HG03196 (cell line): Measurements from ENCODE around the gene PCDHB12.
"Not testable (repeated sequence)": the region's sequence is repeated elsewhere in the genome, so short reads cannot be mapped to it uniquely, and the experiment has no call there.

ENCODE experiments used
- ATAC-seq: cut with Tn5 transposase; IDR thresholded peaks from one replicate; pipeline ENCODE4 v1.9.1; 2021; ENCODE audit not compliant: unreplicated experiment

The PCDHB12 gene

GRCh38 chr5:141201646-141202045 lies 6.9 kb upstream of the PCDHB12 start:
- not testable (repeated sequence) for ATAC-seq

DNA sequence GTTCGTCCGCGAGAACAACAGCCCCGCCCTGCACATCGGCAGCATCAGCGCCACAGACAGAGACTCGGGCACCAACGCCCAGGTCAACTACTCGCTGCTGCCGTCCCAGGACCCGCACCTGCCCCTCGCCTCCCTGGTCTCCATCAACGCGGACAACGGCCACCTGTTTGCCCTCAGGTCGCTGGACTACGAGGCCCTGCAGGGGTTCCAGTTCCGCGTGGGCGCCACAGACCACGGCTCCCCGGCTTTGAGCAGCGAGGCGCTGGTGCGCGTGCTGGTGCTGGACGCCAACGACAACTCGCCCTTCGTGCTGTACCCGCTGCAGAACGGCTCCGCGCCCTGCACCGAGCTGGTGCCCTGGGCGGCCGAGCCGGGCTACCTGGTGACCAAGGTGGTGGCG lies 1.8 kb downstream of the PCDHB12 start:
- ATAC-seq, result not testable (repeated sequence)

- not testable (repeated sequence) for ATAC-seq
Observed at GRCh38 chr5:141210849-141211248, 2.3 kb downstream of the PCDHB12 start.

GRCh38 chr5:141213656-141214339 lies 5.3 kb downstream of the PCDHB12 start, which contains the start of gene PCDHB13:
TSS of gene PCDHB13 (plus strand) at chr5:141213919. CDS start at chr5:141214124, 205 bp downstream.
- not testable (repeated sequence) for ATAC-seq

GRCh38 chr5:141214583-141214982 lies 6.1 kb downstream of the PCDHB12 start:
- not testable (repeated sequence) for ATAC-seq

GRCh38 chr5:141215504-141215903 lies 7.0 kb downstream of the PCDHB12 start:
- ATAC-seq, result not testable (repeated sequence)

DNA sequence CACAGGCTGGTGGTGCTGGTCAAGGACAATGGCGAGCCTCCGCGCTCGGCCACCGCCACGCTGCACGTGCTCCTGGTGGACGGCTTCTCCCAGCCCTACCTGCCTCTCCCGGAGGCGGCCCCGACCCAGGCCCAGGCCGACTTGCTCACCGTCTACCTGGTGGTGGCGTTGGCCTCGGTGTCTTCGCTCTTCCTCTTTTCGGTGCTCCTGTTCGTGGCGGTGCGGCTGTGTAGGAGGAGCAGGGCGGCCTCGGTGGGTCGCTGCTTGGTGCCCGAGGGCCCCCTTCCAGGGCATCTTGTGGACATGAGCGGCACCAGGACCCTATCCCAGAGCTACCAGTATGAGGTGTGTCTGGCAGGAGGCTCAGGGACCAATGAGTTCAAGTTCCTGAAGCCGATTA lies 7.5 kb downstream of the PCDHB12 start:
- not testable (repeated sequence) for ATAC-seq

GRCh38 chr5:141223112-141223783 lies 14.7 kb downstream of the PCDHB12 start, which contains the start of gene PCDHB14:
TSS of gene PCDHB14 (plus strand) at chr5:141223343. CDS start at chr5:141223506, 163 bp downstream.
- ATAC-seq, result no peak

DNA sequence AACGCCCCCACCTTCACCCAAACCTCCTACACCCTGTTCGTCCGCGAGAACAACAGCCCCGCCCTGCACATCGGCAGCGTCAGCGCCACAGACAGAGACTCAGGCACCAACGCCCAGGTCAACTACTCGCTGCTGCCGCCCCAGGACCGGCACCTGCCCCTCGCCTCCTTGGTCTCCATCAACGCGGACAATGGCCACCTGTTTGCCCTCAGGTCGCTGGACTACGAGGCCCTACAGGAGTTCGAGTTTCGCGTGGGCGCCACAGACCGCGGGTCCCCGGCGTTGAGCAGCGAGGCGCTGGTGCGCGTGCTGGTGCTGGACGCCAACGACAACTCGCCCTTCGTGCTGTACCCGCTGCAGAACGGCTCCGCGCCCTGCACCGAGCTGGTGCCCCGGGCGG lies 16.3 kb downstream of the PCDHB12 start:
- not testable (repeated sequence) for ATAC-seq

DNA sequence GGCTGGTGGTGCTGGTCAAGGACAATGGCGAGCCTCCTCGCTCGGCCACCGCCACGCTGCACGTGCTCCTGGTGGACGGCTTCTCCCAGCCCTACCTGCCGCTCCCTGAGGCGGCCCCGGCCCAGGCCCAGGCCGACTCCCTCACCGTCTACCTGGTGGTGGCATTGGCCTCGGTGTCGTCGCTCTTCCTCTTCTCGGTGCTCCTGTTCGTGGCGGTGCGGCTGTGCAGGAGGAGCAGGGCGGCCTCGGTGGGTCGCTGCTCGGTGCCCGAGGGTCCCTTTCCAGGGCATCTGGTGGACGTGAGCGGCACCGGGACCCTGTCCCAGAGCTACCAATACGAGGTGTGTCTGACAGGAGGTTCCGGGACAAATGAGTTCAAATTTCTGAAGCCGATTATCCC lies 16.9 kb downstream of the PCDHB12 start:
- not testable (repeated sequence) for ATAC-seq

DNA sequence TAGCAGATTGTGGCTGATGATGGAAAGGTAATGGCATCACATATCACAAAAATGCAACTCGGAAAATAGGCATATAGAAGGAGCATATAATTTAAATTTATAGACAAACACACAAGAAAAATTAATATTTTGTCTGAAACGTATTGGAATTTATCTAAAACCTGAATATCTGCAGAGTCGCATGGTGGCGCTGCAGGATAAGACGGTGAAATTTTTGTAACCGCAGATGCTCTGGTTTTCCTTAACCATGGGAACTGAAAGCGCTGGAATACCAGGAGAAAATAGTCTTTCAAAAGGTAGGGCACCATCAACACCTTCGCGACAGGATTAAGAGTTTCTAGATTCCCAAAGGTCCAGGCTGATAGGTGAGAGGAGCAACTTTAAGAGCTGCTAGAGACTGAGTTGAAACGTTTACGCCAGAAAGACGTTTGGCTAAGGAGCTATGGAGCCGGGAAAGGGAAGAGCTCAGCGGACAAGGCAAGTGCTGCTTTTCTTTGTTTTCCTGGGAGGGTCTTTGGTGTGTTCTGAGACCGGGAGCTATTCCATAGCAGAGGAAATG lies 25.7 kb downstream of the PCDHB12 start:
- no peak for ATAC-seq

DNA sequence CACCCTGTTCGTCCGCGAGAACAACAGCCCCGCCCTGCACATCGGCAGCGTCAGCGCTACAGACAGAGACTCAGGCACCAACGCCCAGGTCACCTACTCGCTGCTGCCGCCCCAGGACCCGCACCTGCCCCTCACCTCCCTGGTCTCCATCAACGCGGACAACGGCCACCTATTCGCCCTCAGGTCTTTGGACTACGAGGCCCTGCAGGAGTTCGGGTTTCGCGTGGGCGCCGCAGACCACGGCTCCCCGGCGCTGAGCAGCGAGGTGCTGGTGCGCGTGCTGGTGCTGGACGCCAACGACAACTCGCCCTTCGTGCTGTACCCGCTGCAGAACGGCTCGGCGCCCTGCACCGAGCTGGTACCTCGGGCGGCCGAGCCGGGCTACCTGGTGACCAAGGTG lies 27.4 kb downstream of the PCDHB12 start:
- not testable (repeated sequence) for ATAC-seq

DNA sequence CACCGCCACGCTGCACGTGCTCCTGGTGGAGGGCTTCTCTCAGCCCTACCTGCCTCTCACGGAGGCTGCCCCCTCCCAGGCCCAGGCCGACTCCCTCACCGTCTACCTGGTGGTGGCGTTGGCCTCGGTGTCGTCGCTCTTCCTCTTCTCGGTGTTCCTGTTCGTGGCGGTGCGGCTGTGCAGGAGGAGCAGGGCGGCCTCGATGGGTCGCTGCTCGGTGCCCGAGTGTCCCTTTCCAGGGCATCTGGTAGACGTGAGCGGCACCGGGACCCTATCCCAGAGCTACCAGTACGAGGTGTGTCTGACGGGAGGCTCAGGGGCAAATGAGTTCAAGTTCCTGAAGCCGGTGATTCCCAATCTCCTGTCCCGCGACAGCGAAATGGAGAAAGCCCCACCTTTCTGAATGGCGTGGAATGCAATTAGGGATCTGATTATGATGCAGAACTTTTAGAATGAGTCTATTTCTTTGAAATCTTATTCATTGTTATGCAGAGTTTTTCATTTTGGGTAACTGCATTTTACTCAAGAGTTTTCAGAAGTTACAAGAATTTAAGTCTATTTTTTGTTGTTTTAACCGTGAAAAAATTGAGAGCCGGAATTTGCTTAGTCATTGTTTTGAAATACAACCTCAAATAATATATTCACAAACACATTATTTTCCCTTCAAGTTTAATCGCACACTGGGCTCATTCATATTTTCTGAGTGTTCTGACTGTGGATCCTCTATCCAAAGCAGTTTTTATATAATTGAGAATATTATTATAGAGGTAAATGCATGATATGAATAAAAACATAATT lies 28.2 kb downstream of the PCDHB12 start:
- ATAC-seq, result no peak

GRCh38 chr5:141241496-141241895 lies 33.0 kb downstream of the PCDHB12 start:
- no peak for ATAC-seq

GRCh38 chr5:141245250-141245717 lies 36.8 kb downstream of the PCDHB12 start, which contains the start of gene PCDHB15:
TSS of gene PCDHB15 (plus strand) at chr5:141245395. CDS start at chr5:141245579, 184 bp downstream.
- ATAC-seq, result no peak

DNA sequence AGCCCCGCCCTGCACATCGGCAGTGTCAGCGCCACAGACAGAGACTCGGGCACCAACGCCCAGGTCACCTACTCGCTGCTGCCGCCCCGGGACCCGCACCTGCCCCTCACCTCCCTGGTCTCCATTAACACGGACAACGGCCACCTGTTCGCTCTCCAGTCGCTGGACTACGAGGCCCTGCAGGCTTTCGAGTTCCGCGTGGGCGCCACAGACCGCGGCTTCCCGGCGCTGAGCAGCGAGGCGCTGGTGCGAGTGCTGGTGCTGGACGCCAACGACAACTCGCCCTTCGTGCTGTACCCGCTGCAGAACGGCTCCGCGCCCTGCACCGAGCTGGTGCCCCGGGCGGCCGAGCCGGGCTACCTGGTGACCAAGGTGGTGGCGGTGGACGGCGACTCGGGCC lies 38.5 kb downstream of the PCDHB12 start:
- ATAC-seq, result not testable (repeated sequence)

DNA sequence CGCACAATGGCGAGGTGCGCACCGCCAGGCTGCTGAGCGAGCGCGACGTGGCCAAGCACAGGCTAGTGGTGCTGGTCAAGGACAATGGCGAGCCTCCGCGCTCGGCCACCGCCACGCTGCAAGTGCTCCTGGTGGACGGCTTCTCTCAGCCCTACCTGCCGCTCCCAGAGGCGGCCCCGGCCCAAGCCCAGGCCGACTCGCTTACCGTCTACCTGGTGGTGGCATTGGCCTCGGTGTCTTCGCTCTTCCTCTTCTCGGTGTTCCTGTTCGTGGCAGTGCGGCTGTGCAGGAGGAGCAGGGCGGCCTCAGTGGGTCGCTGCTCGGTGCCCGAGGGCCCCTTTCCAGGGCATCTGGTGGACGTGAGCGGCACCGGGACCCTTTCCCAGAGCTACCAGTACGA lies 38.9 kb downstream of the PCDHB12 start:
- not testable (repeated sequence) for ATAC-seq

- no peak for ATAC-seq
Observed at GRCh38 chr5:141250576-141250975, 42.1 kb downstream of the PCDHB12 start.

DNA sequence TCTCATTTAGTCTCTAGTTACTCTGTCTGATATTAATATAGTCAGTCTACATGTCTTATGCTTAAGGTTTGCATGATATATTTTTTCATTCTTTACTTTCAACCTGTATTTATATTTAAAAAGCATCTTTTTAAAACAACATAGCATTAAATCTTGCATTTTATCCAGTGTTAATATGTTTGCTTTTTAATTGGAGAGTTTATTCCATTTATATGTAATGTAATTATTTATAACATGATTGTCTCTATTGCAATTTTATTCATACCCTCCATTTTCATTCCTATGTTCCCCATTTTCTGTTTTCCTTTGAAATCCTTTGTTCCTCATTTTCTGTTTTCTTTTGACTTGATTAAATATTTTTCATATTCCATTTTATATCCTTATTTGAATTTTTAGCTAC lies 49.9 kb downstream of the PCDHB12 start:
- no peak for ATAC-seq

DNA sequence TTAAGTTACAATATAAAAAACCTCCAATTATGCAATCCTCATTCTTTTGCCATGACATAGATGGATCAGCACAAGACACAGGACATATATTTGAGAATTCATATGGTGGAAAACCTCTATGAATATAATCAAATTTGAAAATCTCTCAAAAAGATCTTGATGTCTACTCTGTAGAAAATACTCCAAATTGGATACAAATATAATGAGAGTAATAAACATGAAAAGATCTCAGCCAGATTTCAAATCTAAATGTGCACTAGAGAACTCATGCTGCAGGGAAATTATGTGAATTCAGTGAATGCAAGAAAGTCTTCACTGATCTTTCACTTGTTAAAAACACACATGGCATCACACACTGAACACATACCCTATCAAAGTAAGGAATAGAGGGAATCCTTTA lies 50.4 kb downstream of the PCDHB12 start:
- ATAC-seq, result no peak
